GM12878 (cell line): Measurements from ENCODE around the gene ADAMTS5. TPM values are rescaled to one million over a fixed set of nuclear protein-coding genes. Genes with fewer than 3 reads are reported as not detected.

Experiments
- HDAC6 ChIP-seq: fragments of 200-600 bp; sonication (generic); IDR thresholded peaks from one replicate; pipeline ENCODE4 v1.8.0; 2017; ENCODE audit warnings: antibody characterized with exemption; ENCODE audit not compliant: unreplicated experiment
- NR2C2 ChIP-seq: IDR thresholded peaks from 2 replicates; pipeline ENCODE4 v1.6.1; 2011; ENCODE audit warnings: borderline replicate concordance, low read depth; ENCODE audit not compliant: control insufficient read depth, insufficient read length
- SRF ChIP-seq, 2 experiments: IDR thresholded peaks; 2 replicates each; pipeline ENCODE4 v1.6.1; 2011; ENCODE audit warnings: low read depth in 2 of 2, low read length in 2 of 2, mild to moderate bottlenecking in 1 of 2, moderate library complexity in 1 of 2
- ZBTB11 ChIP-seq: fragments of 450-650 bp; formaldehyde crosslinking; IDR thresholded peaks from 2 replicates; pipeline ENCODE4 v1.5.0; 2022; ENCODE audit warnings: mild to moderate bottlenecking, missing genetic modification characterization
- polyA plus RNA-seq, 11 experiments: library from polyadenylated mRNA; depleted of rRNA in 4 of 11; unstranded in 6 of 11; stranded (reverse) in 5 of 11; fragments of >200 nt; fragmentation: Nextera tagmentation in 4 of 11; fragmentation: Illumina TruSeq in 1 of 11; extraction: Ambion mirVana in 4 of 11; extraction: Trizol in 1 of 11; gene quantifications; 1 replicate in 1 of 11; 2 replicates in 10 of 11; pipeline versions ENCODE4 v1.2.1 to v1.2.3, GENCODE V29; 2011 to 2016; ENCODE audit warnings: inconsistent platforms in 2 of 11, missing spikeins in 2 of 11, low read depth in 1 of 11
- total RNA-seq, 4 experiments: library from RNA; depleted of rRNA in 3 of 4; stranded (reverse); fragments of >200 nt in 3 of 4; fragmentation: Illumina TruSeq in 1 of 4; extraction: Trizol in 1 of 4; gene quantifications; 2 replicates each; pipeline versions ENCODE4 v1.2.1 to v1.2.3, GENCODE V29; 2013 to 2021
- TF ChIP-seq, protein P1 (sequence below): IDR thresholded peaks from 2 replicates; pipeline ENCODE4 v1.6.1; 2011; ENCODE audit warnings: borderline replicate concordance, low read depth, mild to moderate bottlenecking, moderate library complexity, mixed read lengths, low read length; ENCODE audit not compliant: insufficient read depth; ENCODE audit errors: extremely low read length
- TF ChIP-seq, protein P2 (sequence below): fragments of 450-650 bp; formaldehyde crosslinking; IDR thresholded peaks from 2 replicates; pipeline ENCODE4 v1.4.0; 2020; ENCODE audit warnings: mild to moderate bottlenecking, moderate library complexity
- TF ChIP-seq, protein P3 (sequence below): fragments of 450-650 bp; IDR thresholded peaks from 2 replicates; pipeline ENCODE4 v1.6.1; 2017; ENCODE audit warnings: borderline replicate concordance

The ADAMTS5 gene
- total and polyA plus RNA-seq, 10 of the 15 experiments (the other 5 are each of a cell fraction or from before 2014, with no cell fraction given) = not detected

DNA sequence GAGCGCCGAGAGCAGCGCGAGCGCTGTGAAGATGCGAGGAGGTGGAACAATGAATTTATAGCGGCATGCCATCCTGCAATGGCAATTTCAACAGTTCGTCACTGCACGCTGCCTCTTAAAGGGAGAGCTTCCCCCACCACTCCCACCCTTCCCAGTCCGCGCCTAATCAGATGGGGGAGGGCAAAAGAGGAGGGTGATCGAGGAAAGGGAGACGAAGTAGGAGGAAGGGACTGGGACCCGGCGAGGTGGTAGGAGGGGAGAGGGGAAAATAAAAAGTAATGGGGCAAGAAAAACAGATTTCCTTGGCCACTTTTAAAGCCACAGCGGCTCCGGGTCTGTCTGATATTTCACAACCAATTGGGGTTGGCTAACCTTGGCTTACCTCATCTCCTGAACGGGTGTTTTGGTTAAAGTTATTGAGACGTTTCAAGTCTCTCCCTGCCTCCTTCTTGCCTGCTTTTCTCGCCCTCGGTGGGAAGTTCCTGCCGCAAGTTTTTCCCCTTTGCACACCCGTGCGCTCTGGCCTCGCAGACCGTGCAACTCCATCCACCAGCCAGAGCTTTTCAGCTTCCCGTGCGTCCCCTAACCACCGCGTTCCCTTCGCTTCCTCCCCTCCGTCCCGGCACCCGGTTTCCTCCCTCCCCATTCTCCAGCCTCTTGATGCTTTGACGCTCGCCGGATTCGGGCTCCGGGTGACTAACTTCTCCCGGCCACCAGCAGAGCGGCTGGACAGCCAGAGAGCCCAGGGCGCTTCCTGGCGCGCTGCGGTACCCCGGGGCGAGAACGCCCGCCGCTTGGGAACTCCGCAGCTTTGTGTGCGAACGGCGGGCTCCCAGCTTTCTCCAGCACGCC lies at the start of gene ADAMTS5 (continued):
- no peak for TF ChIP-seq ZBTB11
- TF ChIP-seq, protein P1, sequence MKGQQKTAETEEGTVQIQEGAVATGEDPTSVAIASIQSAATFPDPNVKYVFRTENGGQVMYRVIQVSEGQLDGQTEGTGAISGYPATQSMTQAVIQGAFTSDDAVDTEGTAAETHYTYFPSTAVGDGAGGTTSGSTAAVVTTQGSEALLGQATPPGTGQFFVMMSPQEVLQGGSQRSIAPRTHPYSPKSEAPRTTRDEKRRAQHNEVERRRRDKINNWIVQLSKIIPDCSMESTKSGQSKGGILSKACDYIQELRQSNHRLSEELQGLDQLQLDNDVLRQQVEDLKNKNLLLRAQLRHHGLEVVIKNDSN = no peak
- TF ChIP-seq NR2C2 = no peak
- TF ChIP-seq, protein P2, sequence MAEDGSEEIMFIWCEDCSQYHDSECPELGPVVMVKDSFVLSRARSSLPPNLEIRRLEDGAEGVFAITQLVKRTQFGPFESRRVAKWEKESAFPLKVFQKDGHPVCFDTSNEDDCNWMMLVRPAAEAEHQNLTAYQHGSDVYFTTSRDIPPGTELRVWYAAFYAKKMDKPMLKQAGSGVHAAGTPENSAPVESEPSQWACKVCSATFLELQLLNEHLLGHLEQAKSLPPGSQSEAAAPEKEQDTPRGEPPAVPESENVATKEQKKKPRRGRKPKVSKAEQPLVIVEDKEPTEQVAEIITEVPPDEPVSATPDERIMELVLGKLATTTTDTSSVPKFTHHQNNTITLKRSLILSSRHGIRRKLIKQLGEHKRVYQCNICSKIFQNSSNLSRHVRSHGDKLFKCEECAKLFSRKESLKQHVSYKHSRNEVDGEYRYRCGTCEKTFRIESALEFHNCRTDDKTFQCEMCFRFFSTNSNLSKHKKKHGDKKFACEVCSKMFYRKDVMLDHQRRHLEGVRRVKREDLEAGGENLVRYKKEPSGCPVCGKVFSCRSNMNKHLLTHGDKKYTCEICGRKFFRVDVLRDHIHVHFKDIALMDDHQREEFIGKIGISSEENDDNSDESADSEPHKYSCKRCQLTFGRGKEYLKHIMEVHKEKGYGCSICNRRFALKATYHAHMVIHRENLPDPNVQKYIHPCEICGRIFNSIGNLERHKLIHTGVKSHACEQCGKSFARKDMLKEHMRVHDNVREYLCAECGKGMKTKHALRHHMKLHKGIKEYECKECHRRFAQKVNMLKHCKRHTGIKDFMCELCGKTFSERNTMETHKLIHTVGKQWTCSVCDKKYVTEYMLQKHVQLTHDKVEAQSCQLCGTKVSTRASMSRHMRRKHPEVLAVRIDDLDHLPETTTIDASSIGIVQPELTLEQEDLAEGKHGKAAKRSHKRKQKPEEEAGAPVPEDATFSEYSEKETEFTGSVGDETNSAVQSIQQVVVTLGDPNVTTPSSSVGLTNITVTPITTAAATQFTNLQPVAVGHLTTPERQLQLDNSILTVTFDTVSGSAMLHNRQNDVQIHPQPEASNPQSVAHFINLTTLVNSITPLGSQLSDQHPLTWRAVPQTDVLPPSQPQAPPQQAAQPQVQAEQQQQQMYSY (CRISPR knock-in tag) = no peak
- TF ChIP-seq HDAC6 = no peak
- TF ChIP-seq SRF (IDR thresholded peaks at IDR 0.05; ENCODE audit: low read depth in 2 of 2, low read length in 2 of 2) = no peak
- TF ChIP-seq, protein P3, sequence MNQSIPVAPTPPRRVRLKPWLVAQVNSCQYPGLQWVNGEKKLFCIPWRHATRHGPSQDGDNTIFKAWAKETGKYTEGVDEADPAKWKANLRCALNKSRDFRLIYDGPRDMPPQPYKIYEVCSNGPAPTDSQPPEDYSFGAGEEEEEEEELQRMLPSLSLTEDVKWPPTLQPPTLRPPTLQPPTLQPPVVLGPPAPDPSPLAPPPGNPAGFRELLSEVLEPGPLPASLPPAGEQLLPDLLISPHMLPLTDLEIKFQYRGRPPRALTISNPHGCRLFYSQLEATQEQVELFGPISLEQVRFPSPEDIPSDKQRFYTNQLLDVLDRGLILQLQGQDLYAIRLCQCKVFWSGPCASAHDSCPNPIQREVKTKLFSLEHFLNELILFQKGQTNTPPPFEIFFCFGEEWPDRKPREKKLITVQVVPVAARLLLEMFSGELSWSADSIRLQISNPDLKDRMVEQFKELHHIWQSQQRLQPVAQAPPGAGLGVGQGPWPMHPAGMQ = no peak
